Embryonic facial prominence (tissue), 1 donor: ENCODE data around the gene SEMA4C.

ENCODE experiments used
- DNase-seq: peaks from one replicate; pipeline ENCODE4 v3.0.0-alpha.2; 2016; ENCODE audit errors: extremely low spot score

Gene SEMA4C

DNA sequence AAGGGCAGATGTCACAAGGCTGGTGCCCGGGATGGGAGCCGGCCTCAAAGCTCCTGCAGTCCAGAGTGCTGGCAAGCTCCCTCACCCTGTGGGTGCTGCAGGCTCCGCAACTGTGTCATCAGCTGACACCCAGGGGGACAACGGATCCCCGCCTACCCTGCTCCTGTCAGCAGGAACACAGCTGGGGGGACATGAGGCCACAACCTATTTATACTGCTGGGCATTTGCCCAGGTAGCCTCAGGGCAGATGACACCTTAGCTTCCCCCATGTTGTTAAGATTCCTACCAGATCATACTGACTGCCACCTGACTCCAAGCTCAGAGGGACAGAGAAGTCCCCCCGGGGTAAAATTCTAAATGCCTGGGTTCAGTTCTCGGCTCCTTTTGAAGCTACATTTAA lies 27.3 kb downstream of the SEMA4C start:
- DNase-seq: no peak

DNA sequence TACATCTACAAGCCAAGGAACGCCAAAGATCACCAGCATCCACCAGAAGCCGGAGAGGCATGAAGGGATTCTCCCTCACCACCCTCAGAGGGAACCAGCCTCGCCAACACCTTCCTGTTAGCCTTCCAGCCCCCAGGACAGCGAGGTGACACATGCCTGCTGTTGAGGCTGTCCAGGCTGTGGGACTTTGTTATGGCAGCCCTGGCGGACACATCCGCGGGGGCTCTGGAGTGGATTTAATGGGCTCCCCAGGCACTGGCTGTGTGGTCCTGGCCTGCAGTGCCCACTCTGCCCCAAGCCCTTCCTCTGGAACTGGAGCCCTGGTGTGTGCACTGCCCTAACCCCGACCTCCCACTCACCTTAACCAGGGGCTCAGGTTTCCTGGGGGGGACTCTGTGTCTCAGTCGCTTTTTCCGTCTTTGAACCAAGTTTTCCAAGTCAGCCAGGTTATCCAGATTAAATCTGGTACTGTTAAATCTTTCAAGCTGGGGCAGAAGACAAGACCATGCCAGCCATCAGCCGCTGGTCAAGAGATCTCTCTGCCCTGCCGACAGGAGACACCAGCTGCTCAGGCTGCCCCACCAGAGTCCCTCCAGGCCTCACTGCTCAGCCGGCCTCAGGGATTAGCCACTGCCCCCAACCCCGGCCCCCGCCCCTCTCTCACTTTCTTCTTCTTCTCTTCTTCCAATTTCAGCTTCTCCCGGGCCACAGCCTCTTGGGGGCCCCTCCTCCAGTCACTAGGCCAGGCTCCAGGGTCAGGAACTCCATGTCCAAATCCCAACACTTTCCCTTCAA lies 28.0 kb downstream of the SEMA4C start:
- DNase-seq: no peak

DNA sequence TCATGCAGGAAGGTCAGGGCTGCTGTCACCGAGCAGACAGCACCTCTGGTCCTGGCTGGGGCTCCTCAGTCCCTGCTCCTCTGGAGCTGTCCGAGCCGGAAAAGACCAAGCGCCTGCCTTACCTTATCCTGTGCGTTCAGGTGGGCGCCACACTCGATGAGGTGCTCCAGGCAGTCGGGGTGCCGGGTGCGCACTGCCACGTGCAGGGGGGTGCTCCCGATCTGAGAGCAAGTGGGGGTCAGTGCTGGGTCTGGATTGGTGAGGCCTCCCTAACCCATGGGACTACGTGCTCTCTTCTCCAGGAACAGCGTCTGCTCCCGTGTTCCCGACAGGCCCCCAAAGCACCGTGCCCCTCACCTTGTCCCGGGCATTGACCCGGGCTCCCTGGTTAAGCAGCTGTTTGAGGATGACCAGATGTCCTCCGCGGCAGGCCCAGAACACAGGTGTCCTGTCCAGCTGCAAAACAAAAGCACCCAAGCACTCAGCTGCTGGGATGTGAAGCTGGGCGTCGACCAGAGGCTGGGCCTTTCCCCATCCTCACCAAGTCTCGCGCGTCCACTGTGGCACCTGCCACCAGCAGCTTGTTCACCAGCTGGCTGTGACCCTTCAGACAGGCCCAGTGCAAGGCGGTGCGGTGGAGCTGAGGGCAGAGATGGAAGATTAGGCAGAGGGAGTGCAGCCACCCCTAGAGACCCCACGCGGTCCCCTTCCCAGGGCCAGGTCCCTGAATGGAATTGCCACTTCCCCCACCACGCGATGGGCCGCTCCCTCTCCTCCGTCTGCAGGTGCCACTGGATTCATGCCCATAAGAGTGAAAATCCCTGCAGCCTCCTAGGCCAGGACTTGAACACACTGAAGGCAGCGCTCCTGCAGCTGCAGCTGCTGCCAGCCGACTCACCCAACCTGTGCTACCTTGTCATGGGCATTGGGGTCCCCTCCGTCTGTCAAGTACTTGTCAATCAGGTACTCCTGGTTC lies 29.7 kb downstream of the SEMA4C start:
- no peak for DNase-seq

DNA sequence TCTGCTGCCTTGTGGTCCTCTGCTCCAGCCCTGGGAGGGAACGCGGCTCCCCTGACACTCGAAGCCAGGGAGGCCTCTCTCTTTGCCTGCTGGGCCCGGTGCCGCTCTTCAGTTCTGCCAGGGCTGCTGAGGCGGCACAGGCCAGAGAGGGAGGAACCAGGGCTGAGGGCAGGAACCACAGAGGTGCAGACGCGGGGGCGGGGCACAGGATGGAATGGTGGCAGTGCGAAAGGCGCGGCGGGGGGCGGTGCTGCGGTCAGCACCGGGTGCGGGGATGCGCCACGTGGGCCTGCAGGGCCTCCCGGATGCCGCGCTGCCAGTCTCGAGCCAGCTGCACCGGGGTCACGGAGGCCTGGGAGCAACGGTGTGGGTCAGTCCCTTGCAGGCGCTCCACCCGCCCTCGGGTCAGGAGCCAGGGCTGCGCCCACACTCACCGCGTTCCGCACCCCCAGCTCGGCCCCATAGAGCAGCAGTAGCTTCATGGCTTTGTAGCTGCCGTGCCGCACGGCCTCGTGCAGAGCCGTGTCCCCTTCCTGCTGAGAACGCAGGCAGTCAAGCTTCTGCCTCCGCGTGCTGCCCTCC lies 30.5 kb downstream of the SEMA4C start:
- DNase-seq: no peak

DNA sequence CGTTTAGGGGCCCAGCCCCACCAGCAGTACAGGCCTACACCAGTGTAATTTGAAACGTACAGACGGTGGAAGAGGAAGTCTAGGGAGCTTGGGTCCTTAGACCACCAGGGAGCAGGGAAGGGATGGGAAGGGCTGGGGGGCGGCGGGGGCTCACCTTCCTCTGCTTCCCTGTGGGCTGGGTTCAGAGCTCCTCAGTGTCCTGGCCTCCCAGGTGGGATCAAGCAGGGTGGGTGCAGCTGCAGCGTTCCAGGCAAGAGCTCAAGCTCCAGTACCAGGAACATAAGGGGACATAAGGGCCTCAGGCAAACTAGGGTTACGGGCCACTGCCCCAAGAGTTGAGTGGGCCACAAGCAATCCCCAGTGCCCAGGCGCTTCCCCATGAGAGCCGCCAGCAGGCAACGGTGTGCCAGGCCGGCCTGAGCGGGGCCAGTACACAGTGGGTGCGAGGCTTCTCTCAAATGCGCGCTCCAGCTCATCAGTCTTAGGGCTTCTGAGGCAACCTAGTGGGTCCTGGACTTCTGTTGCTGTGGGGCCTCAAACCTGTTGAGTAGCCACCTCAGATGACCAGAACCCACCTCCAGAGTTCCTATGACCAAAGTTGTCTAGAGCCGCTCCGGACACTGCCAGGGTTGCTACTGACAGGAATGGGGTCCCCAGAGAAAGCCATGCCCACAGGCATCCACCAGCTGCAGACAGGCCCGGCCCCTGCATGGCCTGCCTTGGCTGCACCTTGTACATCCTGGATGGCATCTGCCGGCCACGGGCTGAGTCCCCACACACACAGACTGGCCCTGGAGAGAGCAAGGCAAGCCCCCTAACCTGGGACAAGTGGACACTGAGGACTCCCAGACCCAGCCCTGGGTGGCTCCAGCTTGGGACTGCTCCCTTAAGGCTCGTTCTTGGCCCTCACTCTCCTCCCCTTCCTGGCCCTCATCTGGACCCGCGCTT lies 31.3 kb downstream of the SEMA4C start:
- DNase-seq: no peak

DNA sequence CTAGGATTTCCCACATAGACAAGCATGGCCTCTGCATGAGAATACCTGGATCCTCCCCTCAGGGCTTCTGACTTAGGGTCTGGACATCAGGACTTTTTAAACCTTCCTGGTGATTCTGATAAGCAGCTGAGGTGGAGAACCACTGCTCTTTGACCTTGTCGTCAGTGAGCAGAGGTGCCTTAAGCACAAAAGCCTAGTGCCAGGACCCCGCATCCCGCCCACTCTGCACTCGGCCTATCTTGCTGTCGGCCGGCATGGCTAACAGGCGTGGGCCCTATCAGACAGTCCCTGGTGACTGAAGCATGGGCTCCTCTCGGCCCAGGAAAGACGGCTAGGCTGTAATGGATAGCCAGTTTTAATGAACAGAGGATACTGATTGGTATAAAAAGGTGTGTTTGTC lies 32.3 kb downstream of the SEMA4C start:
- DNase-seq: no peak

DNA sequence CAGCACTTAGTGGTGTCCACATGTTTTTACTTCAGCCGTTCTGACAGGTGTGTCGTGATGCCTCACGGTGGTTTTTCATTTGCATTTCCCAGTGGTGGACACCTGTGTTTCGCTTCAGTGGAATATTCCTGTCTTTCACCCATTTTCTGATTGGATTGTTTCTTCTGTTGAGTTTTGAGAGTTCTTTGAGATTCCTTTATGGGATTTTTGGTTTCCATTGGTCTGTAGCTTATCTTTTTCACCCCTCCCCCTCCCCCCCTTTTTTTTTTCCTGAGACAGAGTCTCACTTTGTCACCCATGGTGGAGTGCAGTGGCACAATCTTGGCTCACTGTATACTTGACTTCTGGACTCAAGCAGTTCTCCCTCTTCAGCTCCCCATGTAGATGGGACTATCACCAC lies 34.0 kb downstream of the SEMA4C start:
- DNase-seq: no peak

DNA sequence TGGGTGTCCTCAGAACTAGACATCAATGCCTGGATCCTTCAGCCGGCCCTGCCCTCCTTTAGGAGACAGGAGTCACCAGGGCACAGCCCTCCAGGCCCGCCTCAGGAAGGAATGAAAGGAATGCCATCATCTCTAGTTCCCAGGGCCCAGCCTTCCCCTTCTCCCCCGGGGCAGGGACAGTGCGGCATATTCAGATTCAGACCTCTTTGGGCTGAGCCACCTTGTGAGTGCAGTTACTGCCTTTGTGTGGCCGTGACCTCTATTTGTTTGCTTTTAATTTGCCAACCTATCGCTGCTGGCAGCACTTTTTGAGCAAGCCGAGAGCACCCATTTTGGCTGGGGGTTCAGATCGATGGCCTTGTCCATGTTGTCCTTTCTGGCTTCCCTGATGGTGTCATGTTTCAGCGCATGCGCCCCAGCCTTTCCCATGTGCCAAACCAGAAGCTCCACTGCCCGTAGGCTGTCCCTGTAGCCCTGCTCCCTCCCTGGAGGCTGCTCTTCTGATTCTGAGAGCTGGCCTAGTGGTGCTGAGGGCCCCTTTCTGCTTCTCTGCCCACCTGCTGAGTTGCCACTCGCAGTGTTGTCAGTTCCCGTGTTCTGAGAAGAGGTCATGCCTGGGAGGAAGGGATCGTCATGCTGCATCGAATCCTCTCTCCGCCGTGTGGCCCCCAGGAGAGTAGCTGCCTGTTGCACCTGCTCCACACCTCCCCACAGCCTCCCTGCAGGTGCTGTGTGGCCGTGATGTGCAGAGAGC lies 36.9 kb downstream of the SEMA4C start:
- DNase-seq: no peak

DNA sequence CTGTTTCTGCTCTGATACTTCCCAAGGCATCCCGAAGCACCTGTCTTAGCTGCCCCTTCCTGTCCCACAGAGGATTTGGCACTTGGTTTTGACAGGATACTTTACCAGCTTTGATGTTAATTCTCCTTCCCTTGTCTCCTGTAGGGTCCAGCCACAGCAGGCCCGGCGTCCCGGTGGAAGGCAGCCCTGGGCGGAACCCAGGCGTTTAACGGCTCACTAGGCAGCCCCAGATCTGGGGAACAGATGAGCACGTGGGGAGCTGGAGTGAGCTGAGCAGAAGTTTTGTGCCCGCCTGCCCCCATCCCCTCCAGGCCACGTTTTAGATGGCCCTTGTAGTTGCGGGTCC lies 37.5 kb downstream of the SEMA4C start:
- DNase-seq: no peak

DNA sequence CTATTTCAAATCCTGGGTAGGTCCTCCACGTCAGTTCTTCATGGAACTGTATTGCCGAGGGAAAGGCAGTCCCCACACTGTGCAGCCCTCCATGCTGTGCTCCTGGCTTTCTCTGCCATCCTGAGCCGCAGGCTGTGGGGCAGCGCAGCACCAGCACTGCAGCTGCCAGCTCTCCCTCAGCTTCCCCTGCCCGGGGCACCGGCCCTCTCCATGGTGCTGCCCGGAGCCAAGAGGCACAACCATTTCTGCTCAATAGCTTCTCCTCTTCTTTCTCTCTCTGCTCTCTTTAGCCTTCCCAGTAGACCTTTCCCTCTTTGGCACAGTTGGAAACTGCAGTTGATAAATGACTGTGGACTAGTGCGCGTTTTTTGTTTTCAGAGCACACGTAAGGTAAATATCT lies 38.2 kb downstream of the SEMA4C start:
- no peak for DNase-seq

DNA sequence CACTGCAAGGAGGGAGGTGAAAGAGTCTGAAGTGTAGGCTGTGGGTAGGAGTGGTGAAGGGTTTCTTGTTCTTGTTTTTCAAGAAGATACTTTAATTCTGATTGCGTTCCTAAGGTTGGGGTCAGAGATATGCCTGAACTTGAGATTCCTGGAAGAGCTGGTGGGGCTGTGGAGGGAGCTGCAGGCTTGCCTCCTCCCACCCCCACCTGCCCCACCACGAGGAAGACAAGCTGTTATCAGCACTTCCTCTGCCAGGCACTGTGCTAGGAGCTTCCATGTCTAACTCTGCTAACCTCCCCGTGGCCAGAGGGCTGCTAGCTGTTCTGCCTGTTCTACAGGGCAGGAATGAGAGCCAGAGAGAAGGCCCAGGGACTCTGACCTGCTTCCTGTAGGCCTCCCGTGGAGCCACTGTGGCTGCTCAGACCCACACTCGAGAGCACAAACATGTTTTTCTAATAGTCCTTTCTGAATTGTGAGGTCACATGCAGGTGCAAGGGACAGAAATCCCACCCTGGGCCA lies 39.8 kb downstream of the SEMA4C start:
- DNase-seq: no peak

DNA sequence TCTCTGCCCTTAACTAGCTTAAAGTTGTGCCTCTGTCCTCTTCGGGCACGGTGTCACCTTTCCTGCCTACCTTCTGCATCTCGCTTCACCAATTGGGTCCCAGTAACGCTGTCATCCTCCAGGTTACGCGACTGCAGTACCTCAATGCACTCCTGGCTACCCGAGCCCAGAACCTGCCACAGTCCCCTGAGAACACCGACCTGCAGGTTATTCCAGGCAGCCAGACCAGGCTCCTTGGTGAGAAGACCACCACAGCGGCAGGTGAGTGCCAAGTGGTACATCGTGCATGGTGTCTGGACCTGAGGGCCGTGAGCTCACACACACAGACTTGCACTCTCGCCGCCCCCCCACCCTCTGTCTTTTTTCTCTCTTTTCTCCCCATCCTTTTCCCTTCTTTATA lies 41.0 kb downstream of the SEMA4C start:
- no peak for DNase-seq

DNA sequence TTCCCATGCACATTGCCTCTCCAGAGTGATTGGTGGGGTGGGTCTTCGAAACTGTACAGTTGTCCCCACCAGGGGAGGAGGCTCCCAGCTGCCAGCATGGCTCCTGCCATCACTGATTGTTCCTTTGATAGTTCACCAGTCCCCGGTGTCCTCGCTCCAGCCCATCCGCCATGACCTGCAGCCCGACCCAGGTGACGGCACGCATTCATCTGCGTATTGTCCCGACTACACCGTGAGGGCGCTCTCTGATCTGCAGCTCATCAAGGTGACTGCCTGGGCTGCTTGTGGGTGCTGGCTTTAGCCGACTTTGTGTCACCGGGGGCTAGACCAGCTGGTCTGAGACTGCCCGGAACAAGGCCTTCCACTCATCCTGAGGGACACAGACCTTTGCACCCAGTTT lies 41.4 kb downstream of the SEMA4C start:
- no peak for DNase-seq

DNA sequence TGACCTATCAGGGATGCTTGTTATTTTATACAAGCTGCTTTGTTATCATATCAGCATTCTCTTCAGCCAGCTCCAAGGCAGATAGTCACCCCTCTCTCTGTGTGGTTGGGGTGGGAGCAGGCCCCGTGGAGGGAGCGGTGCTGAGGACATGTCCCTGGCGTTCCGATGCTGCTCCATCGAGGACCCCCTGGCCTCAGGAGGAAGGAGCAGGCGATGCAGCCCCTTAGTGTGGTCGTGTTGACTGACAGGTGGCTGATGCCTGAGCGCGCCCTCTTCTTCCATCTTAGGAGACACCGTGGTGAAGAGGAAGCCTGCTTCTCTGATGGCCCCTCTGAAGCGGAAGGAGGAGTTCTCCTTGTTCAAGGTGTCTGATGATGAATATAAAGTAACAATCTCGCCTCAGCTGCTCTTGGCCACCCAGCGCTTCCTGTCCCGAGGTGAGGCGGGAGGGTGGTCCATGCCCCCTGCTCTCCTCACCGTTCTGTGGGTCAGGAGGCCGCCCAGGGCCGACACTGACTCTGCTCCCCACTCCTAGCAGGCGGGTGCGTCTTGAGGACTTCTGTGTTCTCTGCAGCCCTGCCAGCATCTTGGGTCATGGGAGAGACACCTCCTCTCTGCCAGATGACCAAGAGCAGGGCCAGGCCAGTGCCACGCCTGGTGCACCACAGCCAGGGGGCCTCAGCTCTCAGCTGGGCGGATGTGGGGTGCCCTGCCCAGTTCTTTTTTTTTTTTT lies 43.2 kb downstream of the SEMA4C start:
- DNase-seq: no peak

DNA sequence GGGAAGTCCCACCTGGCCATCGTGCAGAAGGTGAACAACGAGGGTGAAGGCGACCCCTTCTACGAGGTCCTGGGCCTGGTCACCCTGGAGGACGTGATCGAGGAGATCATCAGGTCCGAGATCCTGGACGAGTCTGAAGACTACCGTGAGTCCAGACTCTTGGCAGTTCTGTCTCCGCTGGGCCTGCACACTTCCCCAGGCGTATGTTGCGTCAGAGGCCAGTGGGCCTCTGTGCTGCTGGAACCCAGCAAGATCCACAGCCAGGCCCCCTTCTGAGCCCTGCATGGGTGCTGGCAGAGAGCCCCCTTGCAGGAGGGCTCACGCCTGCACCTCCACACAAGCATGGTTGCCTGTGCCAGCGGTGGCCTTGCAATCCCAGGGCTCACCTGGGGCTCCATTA lies 44.8 kb downstream of the SEMA4C start:
- DNase-seq: no peak

DNA sequence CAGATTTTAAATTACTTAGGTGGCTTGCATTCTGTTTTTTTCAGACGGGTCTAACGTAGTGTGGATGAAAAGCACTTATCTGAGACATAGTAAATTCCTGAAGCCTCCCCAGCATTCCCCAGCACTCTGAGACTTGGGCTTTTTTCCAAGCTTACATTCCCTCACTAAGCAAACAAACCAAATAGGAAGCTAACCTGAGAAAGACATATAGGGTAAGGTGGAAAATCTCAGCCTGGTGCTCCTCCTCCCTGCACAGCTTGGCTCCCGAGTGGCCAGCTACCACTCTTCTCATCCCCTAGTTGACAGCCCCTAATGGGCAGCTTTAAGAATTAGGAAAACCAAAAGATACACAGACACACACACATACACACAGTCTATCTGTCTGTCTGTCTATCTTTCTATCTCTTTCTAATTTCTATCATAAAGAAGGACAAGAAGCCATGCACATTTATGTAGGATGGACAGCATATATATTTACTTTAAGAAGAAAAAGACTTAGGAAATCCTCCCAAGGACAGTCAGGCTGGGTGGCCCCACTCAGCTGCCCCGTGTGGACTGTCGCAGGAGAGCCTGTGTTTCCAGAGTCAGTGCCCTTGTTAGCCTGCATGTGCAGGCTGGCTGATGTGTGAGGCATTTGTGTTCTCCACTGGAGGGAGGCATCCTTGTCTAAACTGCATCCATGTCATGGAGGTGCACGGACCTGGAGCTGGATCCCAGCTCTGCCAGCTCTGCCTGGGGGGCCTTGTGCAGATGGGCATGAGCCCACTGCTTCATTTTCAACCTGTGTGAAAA lies 45.6 kb downstream of the SEMA4C start:
- DNase-seq: no peak

DNA sequence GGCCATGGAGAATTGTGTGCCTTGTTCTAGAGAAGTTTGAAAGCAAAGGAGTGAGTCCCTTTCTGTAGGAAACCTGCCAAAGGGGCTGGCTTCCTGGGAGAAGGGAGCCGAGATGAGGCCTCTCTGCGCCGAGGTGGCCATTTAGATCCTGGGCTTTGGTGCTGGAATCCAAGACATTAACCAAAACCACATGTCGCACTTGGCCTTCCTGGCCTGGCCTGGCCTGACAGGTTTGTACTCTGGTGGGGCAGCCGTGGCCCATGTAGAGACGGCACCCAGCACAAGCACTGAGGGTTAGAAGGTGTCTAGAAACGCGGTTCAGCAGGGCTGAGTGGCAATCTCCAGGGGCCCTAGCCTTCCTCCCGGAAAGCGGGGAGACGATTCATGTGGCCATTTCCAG lies 46.7 kb downstream of the SEMA4C start:
- DNase-seq: no peak

DNA sequence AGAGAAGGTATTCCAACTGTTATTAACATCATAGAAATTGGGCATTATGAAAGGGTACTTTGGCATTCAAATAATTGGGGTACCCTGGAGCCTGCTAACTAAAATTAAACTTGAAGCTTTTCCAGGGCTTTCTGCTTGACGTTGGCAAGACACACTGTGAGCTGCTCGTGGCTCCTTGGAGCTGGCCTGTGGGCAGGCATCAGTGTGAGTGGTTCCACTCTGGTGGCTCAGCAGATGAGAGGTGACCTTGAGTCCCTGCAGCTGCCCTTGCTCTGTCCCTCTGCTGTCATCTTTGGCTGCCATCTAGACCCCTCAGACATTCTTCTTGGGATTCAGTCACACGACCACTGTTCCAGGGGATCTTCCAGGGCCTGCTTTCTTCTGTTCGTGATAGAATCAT lies 47.1 kb downstream of the SEMA4C start:
- DNase-seq: no peak

DNA sequence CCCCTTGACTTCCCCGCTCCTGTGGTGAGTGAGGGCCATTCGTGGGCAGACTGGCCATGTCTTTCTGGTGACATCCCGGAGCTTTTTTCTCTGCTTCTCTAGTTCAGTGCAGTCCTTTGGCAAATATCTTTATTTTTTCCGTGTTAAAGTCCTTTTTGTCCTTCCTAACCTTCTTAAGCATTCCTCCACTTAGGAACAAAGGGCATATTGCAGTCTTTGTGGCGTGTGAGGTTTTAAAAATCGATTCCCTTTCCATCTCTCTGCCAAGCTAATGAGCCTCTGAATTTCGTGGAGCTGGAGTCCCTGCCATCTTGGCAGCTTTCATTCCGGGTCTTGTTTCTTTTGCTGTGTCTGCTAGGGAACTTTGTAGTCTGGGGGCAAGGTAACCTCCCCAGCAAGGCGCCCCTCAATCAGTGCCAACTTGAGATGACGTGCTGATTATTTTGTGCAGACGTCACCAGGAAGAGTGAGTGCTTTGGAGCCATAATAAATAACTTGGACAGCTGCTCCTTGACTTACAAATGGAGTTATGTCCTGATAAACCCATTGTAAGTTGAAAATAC lies 48.7 kb downstream of the SEMA4C start:
- DNase-seq: no peak
